Posterior cingulate gyrus (tissue), 11 donors: ENCODE results near the gene PADI1.

ENCODE experiments used
- DNase-seq, 10 donors: peaks; one replicate each; pipeline versions ENCODE4 v3.0.0 to v3.0.0-alpha.2; 2020 to 2021; ENCODE audit warnings: mixed read lengths in 3 of 10
- intact Hi-C: fragments of 100-400 bp; cut with DNase I; formaldehyde crosslinking; loops from one replicate; pipeline ENCODE4 v1.15.1; 2023

The PADI1 gene

GRCh38 chr1:17194615-17195528 is 10.1 kb upstream of the PADI1 start:
- intact Hi-C loops: no loop called here
- peak in 2 of 10 donors; percentile 44 to 55 for DNase-seq

- intact Hi-C loops: no loop called here
Observed at GRCh38 chr1:17195731-17196130, 9.2 kb upstream of the PADI1 start.

GRCh38 chr1:17196496-17197185 is 8.3 kb upstream of the PADI1 start:
- intact Hi-C loops: no loop called here
- peak in 2 of 10 donors; percentile 62 to 80 for DNase-seq

More at GRCh38 chr1:17195731-17196130, 9.2 kb upstream of the PADI1 start:
- peak in 2 of 10 donors; percentile 45 to 62 for DNase-seq

GRCh38 chr1:17197696-17198095 is 7.2 kb upstream of the PADI1 start:
- intact Hi-C loops: no loop called here
- peak in 1 of 10 donors; percentile 25 for DNase-seq

- peak in 3 of 10 donors; percentile 1 to 54 (median 36) for DNase-seq
- intact Hi-C loops: no loop called here
Observed at GRCh38 chr1:17198476-17199258, 6.3 kb upstream of the PADI1 start.

- DNase-seq: peak in 2 of 10 donors; percentile 25 to 27
- intact Hi-C loops: no loop called here
Observed at GRCh38 chr1:17199267-17200044, 5.5 kb upstream of the PADI1 start.

- intact Hi-C loops: no loop called here
- DNase-seq: no peak
Observed at GRCh38 chr1:17200246-17200645, 4.7 kb upstream of the PADI1 start.

GRCh38 chr1:17200756-17201155 is 4.2 kb upstream of the PADI1 start:
- intact Hi-C loops: no loop called here
- DNase-seq: no peak

- intact Hi-C loops: no loop called here
- peak in 2 of 10 donors; percentile 21 to 55 for DNase-seq
Observed at GRCh38 chr1:17201201-17202021, 3.5 kb upstream of the PADI1 start.

- intact Hi-C loops: no loop called here
- peak in 1 of 10 donors; percentile 12 for DNase-seq
Observed at GRCh38 chr1:17205652-17206051, 724 bp downstream of the PADI1 start.

- intact Hi-C loops: no loop called here
- DNase-seq: peak in 2 of 10 donors; percentile 48 to 52
Observed at GRCh38 chr1:17206196-17206595, 1.3 kb downstream of the PADI1 start.

GRCh38 chr1:17207046-17207445 is 2.1 kb downstream of the PADI1 start:
- peak in 6 of 10 donors; percentile 17 to 85 (median 25) for DNase-seq
- intact Hi-C loops: no loop called here

GRCh38 chr1:17207540-17207939 is 2.6 kb downstream of the PADI1 start:
- DNase-seq: peak in 1 of 10 donors; percentile 72
- intact Hi-C loops: no loop called here

GRCh38 chr1:17207966-17208418 is 3.1 kb downstream of the PADI1 start:
- peak in 1 of 10 donors; percentile 43 for DNase-seq
- intact Hi-C loops: no loop called here

GRCh38 chr1:17208546-17208945 is 3.6 kb downstream of the PADI1 start:
- peak in 1 of 10 donors; percentile 18 for DNase-seq
- intact Hi-C loops: no loop called here

- DNase-seq: peak in 1 of 10 donors; percentile 24
- intact Hi-C loops: no loop called here
Observed at GRCh38 chr1:17209430-17209829, 4.5 kb downstream of the PADI1 start.

- DNase-seq: peak in 2 of 10 donors; percentile 2 to 51
- intact Hi-C loops: no loop called here
Observed at GRCh38 chr1:17210176-17210575, 5.2 kb downstream of the PADI1 start.

- intact Hi-C loops: no loop called here
Observed at GRCh38 chr1:17211377-17211776, 6.4 kb downstream of the PADI1 start.

GRCh38 chr1:17212009-17212408 is 7.1 kb downstream of the PADI1 start:
- peak in 2 of 10 donors; percentile 27 to 68 for DNase-seq
- intact Hi-C loops: no loop called here

More at GRCh38 chr1:17211377-17211776, 6.4 kb downstream of the PADI1 start:
- DNase-seq: peak in 2 of 10 donors; percentile 20 to 40
